Mucosa of descending colon (tissue), 3 donors: ENCODE measurements around the gene RNF227. TPM values are rescaled to one million over a fixed set of nuclear protein-coding genes. Genes with fewer than 3 reads are reported as not detected.

Experiments
- ATAC-seq: fragments of 200-7000 bp; cut with Tn5 transposase; one replicate; pipeline ENCODE4 v1.9.1; 2020; ENCODE audit warnings: mild to moderate bottlenecking, moderate library complexity
- DNase-seq, 3 donors: peaks; one replicate each; pipeline ENCODE4 v3.0.0-alpha.2; 2020
- H3K36me3 ChIP-seq: fragments of 200-600 bp; one replicate; pipeline ENCODE4 v1.8.0; 2021; ENCODE audit warnings: low read depth, mild to moderate bottlenecking
- H3K4me1 ChIP-seq: fragments of 200-600 bp; one replicate; pipeline ENCODE4 v1.8.0; 2021; ENCODE audit warnings: low read depth, mild to moderate bottlenecking
- H3K4me3 ChIP-seq: fragments of 200-600 bp; one replicate; pipeline ENCODE4 v1.8.0; 2021; ENCODE audit warnings: mild to moderate bottlenecking
- H3K9me3 ChIP-seq: fragments of 200-600 bp; one replicate; pipeline ENCODE4 v1.8.0; 2021; ENCODE audit warnings: mild to moderate bottlenecking
- intact Hi-C, 2 donors: fragments of 100-400 bp; cut with DNase I in 1 of 2; cut with micrococcal nuclease in 1 of 2; formaldehyde crosslinking; loops; one replicate each; pipeline versions ENCODE4 v1.11.0 to v1.11.1; 2022; cut with DNase I, micrococcal nuclease
- total RNA-seq, 3 donors: library from RNA; stranded (reverse); fragmentation: NEBNext Ultra II Directional in 2 of 3; extraction: Animal tissue kit (Norgen Biotek cat#: 25700) in 2 of 3; gene quantifications; one replicate each; pipeline versions ENCODE4 v1.2.1 to v1.2.4, GENCODE V29; 2021 to 2023
- TF ChIP-seq, protein P1 (sequence below): fragments of 200-600 bp; IDR thresholded peaks from one replicate; pipeline ENCODE4 v1.8.0; 2022; ENCODE audit warnings: antibody characterized with exemption, mild to moderate bottlenecking
- donor health status: DM: no; HTN: no; CAD: no; lungs with moderate emphysema.
- donor health status: DM: no; HTN: no; CAD: no.
- donor health status: DM: no; HTN: yes; CAD: no.

Gene RNF227
- total RNA-seq, 3 donors from 2014 or later, result 1.4 to 3.0 (median 2.4) TPM

DNA sequence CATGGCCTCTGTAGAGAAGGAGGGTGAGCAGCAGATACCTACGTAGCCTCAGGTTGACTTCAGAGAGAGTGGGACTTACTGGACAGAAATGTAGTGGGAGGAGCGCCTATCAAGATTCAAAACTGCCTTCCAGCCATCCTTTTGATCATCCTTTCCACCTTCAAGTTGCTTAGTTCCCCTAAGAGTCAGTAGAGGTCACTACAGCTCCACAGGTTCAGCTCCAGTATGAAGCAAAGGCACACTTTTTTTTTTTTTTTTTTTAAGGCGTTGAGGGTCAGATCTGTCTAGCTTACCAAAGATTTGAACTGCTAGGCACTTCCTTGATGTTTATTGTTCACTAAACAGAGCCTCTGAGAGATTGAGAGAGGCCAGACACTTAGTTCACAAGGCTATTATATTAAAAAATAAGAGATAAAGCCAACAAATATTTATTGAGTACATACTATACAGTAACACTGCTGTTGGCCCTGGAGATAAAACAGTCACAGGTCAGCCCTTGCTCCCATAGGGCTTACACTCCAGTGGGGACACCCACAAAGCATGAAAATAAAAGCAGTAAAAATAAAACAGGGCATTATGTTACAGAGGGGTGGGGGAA, 3.1 kb downstream of the RNF227 start:
- no peaks in the 10 kb centered on the region for H3K9me3 ChIP-seq
- H3K36me3 ChIP-seq, result no peaks in the 10 kb centered on the region
- intact Hi-C loops, result loop anchor here in 1 of 2 donors (5.0 kb wide), 1 partner anchor 74 kb away; no protein-coding TSS in a partner anchor
- peaks cover 16% of the 10 kb centered on the region for H3K4me1 ChIP-seq
- ATAC-seq (peak; percentile 42), DNase-seq (peak in 1 of 3 donors; percentile 68)
- no peak overlapping the region for H3K4me3 ChIP-seq
- TF ChIP-seq, protein P1, sequence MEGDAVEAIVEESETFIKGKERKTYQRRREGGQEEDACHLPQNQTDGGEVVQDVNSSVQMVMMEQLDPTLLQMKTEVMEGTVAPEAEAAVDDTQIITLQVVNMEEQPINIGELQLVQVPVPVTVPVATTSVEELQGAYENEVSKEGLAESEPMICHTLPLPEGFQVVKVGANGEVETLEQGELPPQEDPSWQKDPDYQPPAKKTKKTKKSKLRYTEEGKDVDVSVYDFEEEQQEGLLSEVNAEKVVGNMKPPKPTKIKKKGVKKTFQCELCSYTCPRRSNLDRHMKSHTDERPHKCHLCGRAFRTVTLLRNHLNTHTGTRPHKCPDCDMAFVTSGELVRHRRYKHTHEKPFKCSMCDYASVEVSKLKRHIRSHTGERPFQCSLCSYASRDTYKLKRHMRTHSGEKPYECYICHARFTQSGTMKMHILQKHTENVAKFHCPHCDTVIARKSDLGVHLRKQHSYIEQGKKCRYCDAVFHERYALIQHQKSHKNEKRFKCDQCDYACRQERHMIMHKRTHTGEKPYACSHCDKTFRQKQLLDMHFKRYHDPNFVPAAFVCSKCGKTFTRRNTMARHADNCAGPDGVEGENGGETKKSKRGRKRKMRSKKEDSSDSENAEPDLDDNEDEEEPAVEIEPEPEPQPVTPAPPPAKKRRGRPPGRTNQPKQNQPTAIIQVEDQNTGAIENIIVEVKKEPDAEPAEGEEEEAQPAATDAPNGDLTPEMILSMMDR, result peak; percentile 48

DNA sequence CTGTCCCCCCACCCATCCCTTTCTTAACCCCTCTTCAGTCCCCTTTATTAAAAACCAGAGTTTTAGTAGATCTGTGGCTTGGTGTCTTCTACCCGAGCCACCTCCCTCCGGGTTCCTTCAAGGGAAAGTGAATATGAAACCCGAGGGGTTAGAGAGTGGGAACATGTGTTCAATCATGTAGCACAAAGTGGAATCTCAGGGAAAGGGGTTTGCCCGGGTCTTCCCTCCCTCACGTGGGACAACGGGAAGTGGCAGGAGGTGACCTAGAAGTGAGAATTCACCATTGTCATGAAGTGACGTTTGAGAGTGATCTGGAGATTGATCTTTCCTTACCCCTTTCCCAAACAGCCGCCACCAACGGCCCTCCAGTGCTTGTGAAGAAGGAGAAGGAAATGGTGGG, 5.0 kb downstream of the RNF227 start:
- no peaks in the 10 kb centered on the region for H3K36me3 ChIP-seq
- no peak overlapping the region for H3K4me3 ChIP-seq
- DNase-seq, result no peak
- ATAC-seq, result no peak
- H3K9me3 ChIP-seq, result no peaks in the 10 kb centered on the region
- H3K4me1 ChIP-seq, result peaks cover 10% of the 10 kb centered on the region
- TF ChIP-seq, protein P1, result no peak
- intact Hi-C loops, result loop anchor here in 1 of 2 donors (5.0 kb wide), 1 partner anchor 76 kb away; no protein-coding TSS in a partner anchor

DNA sequence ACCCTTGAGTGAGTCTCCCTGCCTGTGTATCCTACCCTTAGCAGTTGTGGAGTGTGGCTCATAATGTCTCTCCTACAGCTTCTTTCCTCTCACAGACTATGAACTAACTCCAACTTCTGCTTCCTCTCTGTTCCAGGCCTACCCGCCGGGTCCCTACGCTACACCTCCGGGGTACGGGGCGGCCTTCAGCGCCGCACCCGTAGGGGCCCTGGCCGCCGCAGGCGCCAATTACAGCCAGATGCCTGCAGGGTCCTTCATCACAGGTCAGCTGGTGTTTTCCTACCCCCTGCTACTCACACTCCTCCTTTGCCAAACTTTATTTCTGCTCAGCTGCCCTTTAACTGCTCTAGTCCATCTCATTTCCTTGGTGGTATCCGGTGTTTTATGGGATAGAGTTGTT, 5.4 kb downstream of the RNF227 start:
- H3K36me3 ChIP-seq, result no peaks in the 10 kb centered on the region
- DNase-seq, result no peak
- H3K4me1 ChIP-seq, result peaks cover 10% of the 10 kb centered on the region
- intact Hi-C loops, result loop anchor here in 1 of 2 donors (5.0 kb wide), 1 partner anchor 77 kb away; no protein-coding TSS in a partner anchor
- H3K4me3 ChIP-seq, result no peak overlapping the region
- TF ChIP-seq, protein P1, result no peak
- no peaks in the 10 kb centered on the region for H3K9me3 ChIP-seq
- no peak for ATAC-seq

DNA sequence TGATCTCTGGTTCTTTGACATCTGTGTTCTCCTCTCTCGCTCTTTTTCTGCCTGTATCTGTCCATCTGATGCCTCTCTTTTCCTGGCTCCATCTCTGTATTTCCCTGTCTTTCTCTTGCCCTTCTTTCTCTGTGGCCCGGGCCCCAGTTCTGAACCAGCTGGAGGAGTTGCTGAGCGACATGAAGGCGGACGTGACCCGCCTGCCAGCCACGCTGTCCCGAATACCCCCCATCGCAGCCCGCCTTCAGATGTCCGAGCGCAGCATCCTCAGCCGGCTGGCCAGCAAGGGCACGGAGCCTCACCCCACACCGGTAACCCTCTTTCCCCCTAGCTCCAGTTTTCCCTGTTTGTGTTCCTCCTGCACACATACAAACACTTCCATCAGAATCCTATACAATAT, 5.8 kb downstream of the RNF227 start:
- Histone ChIP-seq H3K9me3 (no peaks in the 10 kb centered on the region), H3K36me3 (no peaks in the 10 kb centered on the region), H3K4me3 (no peak overlapping the region), H3K4me1 (peaks cover 10% of the 10 kb centered on the region)
- no peak for DNase-seq
- intact Hi-C loops, result loop anchor here in 1 of 2 donors (5.0 kb wide), 1 partner anchor 77 kb away; no protein-coding TSS in a partner anchor
- TF ChIP-seq, protein P1, result no peak
- no peak for ATAC-seq

DNA sequence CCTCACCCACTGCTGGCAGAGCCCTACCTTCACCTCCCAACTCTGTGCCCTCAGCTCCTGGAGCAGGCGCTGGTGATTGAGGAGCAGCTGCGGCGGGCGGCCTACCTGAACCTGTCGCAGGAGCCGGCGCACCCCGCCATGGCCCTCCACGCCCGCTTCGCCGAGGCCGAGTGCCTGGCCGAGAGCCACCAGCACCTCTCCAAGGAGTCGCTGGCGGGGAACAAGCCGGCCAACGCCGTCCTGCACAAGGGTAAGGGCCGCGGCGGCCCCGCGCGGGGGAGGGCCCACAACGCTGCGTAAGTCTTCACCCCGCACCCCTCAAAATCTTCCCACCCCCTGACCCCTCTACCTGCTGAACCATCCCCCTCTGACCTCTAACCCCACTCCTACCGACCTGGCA, 7.0 kb downstream of the RNF227 start:
- DNase-seq, result no peak
- Histone ChIP-seq H3K9me3 (no peaks in the 10 kb centered on the region), H3K36me3 (no peaks in the 10 kb centered on the region), H3K4me3 (no peak overlapping the region), H3K4me1 (no peaks in the 10 kb centered on the region)
- intact Hi-C loops, result loop anchor here in 1 of 2 donors (10.0 kb wide), 1 partner anchor 76 kb away; no protein-coding TSS in a partner anchor
- TF ChIP-seq, protein P1, result no peak
- ATAC-seq, result no peak
